ENCODE data around the gene PPP3R1.

The PPP3R1 gene

GRCh38 chr2:68234405-68234804 is 17.9 kb downstream of the PPP3R1 start:
- Histone ChIP-seq H3K36me3 (ENCODE audit: control insufficient read depth, low read length) (peaks cover 41% of the 10 kb centered on the region), H3K4me2 (ENCODE audit: low read length) (no peak overlapping the region), H4K20me1 (ENCODE audit: control insufficient read depth, insufficient read depth, low read depth, low read length) (peaks cover 48% of the 10 kb centered on the region)

GRCh38 chr2:68231061-68231372 is 21.3 kb downstream of the PPP3R1 start:
- TF ChIP-seq EZH2phosphoT487 (IDR thresholded peaks at IDR 0.05; ENCODE audit: borderline replicate concordance, low read length) (no peak), CTCF (IDR thresholded peaks at IDR 0.05; ENCODE audit: low read depth, low read length, poor library complexity, severe bottlenecking) (no peak)

More at GRCh38 chr2:68234405-68234804, 17.9 kb downstream of the PPP3R1 start:
- TF ChIP-seq CTCF (IDR thresholded peaks at IDR 0.05; ENCODE audit: low read depth, low read length, poor library complexity, severe bottlenecking) = no peak
- no peak for TF ChIP-seq EZH2phosphoT487 (IDR thresholded peaks at IDR 0.05; ENCODE audit: borderline replicate concordance, low read length)
- Histone ChIP-seq H3K4me1 (ENCODE audit: control insufficient read depth, low read length) (peaks cover 40% of the 10 kb centered on the region), H3F3A (ENCODE audit: control insufficient read depth, insufficient read depth) (0 out of 2 replicates have a peak, but pooled peaks cover 2% of the 10 kb centered on the region), H3K9me3 (ENCODE audit: control insufficient read depth, insufficient read depth, low read length) (no peaks in the 10 kb centered on the region), H3K27ac (ENCODE audit: low read depth, low read length) (no peak overlapping the region), H3K9me2 (replicated peaks; ENCODE audit: control insufficient read depth, low read length) (no peaks in the 10 kb centered on the region), H3K27me3 (ENCODE audit: control insufficient read depth, low read length) (no peaks in the 10 kb centered on the region), H3K79me2 (ENCODE audit: control insufficient read depth, low read length) (peaks cover 98% of the 10 kb centered on the region), H3K4me3 (ENCODE audit: low read length) (no peak overlapping the region)

GRCh38 chr2:68230241-68231060 is 21.9 kb downstream of the PPP3R1 start:
- no peak for TF ChIP-seq EZH2phosphoT487 (IDR thresholded peaks at IDR 0.05; ENCODE audit: borderline replicate concordance, low read length)
- no peak for TF ChIP-seq CTCF (IDR thresholded peaks at IDR 0.05; ENCODE audit: low read depth, low read length, poor library complexity, severe bottlenecking)
- no peaks in the 10 kb centered on the region for H3K9me3 ChIP-seq (ENCODE audit: control insufficient read depth, insufficient read depth, low read length)
- peaks cover 15% of the 10 kb centered on the region for H3K4me1 ChIP-seq (ENCODE audit: control insufficient read depth, low read length)
- peaks cover 35% of the 10 kb centered on the region for H3K36me3 ChIP-seq (ENCODE audit: control insufficient read depth, low read length)
- H3K79me2 ChIP-seq (ENCODE audit: control insufficient read depth, low read length) = peaks cover 98% of the 10 kb centered on the region
- no peak overlapping the region for H3K4me2 ChIP-seq (ENCODE audit: low read length)
- H3K9me2 ChIP-seq (replicated peaks; ENCODE audit: control insufficient read depth, low read length) = no peaks in the 10 kb centered on the region
- peaks cover 4% of the 10 kb centered on the region; the same call in 1 of the 2 replicates for H3F3A ChIP-seq (ENCODE audit: control insufficient read depth, insufficient read depth)
- H3K27me3 ChIP-seq (ENCODE audit: control insufficient read depth, low read length) = no peaks in the 10 kb centered on the region
- H3K4me3 ChIP-seq (ENCODE audit: low read length) = no peak overlapping the region
- H3K27ac ChIP-seq (ENCODE audit: low read depth, low read length) = no peak overlapping the region
- peaks cover 36% of the 10 kb centered on the region for H4K20me1 ChIP-seq (ENCODE audit: control insufficient read depth, insufficient read depth, low read depth, low read length)

More at GRCh38 chr2:68231061-68231372, 21.3 kb downstream of the PPP3R1 start:
- Histone ChIP-seq H3K9me3 (ENCODE audit: control insufficient read depth, insufficient read depth, low read length) (no peaks in the 10 kb centered on the region), H3K36me3 (ENCODE audit: control insufficient read depth, low read length) (peaks cover 29% of the 10 kb centered on the region), H3K79me2 (ENCODE audit: control insufficient read depth, low read length) (peaks cover 98% of the 10 kb centered on the region), H3K4me1 (ENCODE audit: control insufficient read depth, low read length) (peaks cover 15% of the 10 kb centered on the region), H4K20me1 (ENCODE audit: control insufficient read depth, insufficient read depth, low read depth, low read length) (peaks cover 40% of the 10 kb centered on the region), H3K27me3 (ENCODE audit: control insufficient read depth, low read length) (no peaks in the 10 kb centered on the region), H3K4me2 (ENCODE audit: low read length) (no peak overlapping the region), H3K4me3 (ENCODE audit: low read length) (no peak overlapping the region), H3K9me2 (replicated peaks; ENCODE audit: control insufficient read depth, low read length) (no peaks in the 10 kb centered on the region), H3K27ac (ENCODE audit: low read depth, low read length) (no peak overlapping the region), H3F3A (ENCODE audit: control insufficient read depth, insufficient read depth) (peaks cover 4% of the 10 kb centered on the region; the same call in 1 of the 2 replicates)

All from DOHH2 (cell line).